ENCODE measurements around the gene ADGRG6. TPM values are rescaled to one million over a fixed set of nuclear protein-coding genes. Genes with fewer than 3 reads are reported as not detected.

The ADGRG6 gene
- total and polyA plus RNA-seq, 8 donors = 1.1 to 102 (median 8.9) TPM

DNA sequence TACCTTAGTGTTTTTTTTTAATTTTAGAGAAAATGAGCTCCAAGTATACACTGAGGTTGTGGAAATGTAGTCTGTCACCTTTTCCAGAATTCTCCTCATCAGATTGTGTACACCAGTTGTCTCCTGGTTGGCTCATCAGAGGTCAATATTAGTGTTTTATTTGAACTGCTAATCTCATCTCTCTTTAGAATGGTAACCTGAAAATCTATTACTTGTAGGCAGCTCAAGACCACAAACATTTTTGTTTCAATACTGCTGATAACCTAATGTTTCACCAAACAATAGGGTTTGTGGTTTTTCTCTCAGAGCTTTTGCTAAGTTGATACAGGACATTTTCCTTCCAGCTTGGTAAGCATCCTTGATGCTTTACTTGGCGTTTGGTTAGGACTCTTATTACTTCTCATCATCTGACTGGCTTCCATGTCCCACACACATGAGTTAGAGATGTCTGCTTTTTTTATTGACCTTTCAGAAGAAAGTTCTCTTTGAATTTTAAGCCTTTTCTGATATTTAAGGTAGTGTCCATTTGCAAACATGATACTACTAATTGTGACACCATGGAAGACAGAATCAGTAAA lies 15.1 kb downstream of the ADGRG6 start:
- H3K4me1 ChIP-seq = no peaks in the 10 kb centered on the region
- DNase-seq = no peak
- TF ChIP-seq POLR2AphosphoS5 (IDR thresholded peaks at IDR 0.05) (no peak), POLR2A (IDR thresholded peaks at IDR 0.05) (no peak), EP300 (IDR thresholded peaks at IDR 0.05) (no peak)
- TF ChIP-seq, protein P1, sequence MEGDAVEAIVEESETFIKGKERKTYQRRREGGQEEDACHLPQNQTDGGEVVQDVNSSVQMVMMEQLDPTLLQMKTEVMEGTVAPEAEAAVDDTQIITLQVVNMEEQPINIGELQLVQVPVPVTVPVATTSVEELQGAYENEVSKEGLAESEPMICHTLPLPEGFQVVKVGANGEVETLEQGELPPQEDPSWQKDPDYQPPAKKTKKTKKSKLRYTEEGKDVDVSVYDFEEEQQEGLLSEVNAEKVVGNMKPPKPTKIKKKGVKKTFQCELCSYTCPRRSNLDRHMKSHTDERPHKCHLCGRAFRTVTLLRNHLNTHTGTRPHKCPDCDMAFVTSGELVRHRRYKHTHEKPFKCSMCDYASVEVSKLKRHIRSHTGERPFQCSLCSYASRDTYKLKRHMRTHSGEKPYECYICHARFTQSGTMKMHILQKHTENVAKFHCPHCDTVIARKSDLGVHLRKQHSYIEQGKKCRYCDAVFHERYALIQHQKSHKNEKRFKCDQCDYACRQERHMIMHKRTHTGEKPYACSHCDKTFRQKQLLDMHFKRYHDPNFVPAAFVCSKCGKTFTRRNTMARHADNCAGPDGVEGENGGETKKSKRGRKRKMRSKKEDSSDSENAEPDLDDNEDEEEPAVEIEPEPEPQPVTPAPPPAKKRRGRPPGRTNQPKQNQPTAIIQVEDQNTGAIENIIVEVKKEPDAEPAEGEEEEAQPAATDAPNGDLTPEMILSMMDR (IDR thresholded peaks at IDR 0.05) = no peak
- no peak overlapping the region for H3K27ac ChIP-seq
- 21 to 48% (median 41%) methylated on average over 1 of the region's 1 CpG for WGBS, 5 donors
- no peaks in the 10 kb centered on the region for H3K27me3 ChIP-seq
- no peak overlapping the region for H3K4me3 ChIP-seq
- intact Hi-C loops (cut with DNase I; ENCODE audit: low total_unique reads) = no loop called here
- H3K9me3 ChIP-seq = no peaks in the 10 kb centered on the region
- no peaks in the 10 kb centered on the region for H3K36me3 ChIP-seq

DNA sequence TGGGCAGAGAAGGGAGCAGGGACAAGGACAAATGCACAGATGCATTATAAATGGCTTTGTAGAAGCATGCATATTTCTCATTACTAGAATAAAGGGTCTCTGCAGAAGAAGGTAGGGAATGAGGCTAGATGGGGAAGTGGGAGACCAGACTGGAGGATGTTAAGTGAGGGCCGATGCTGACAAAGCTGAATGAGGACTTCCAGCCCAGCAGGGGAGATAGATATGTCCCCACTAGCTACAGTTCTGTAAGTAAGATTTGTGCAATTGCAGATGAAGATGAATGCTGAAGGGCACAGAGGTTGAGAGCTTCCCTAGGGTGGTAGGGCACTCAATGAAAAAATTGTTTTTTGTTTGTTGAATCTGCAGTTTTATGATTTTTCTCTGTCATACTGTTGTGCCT lies 16.9 kb downstream of the ADGRG6 start:
- no peak for DNase-seq
- TF ChIP-seq, protein P1 (IDR thresholded peaks at IDR 0.05) = no peak
- TF ChIP-seq POLR2AphosphoS5 (IDR thresholded peaks at IDR 0.05) = no peak
- TF ChIP-seq EP300 (IDR thresholded peaks at IDR 0.05) = no peak
- no peak for TF ChIP-seq POLR2A (IDR thresholded peaks at IDR 0.05)
- Histone ChIP-seq H3K27ac (no peak overlapping the region), H3K27me3 (no peaks in the 10 kb centered on the region), H3K4me1 (no peaks in the 10 kb centered on the region), H3K4me3 (no peak overlapping the region), H3K9me3 (no peaks in the 10 kb centered on the region), H3K36me3 (no peaks in the 10 kb centered on the region)
- intact Hi-C loops (cut with DNase I; ENCODE audit: low total_unique reads) = no loop called here
- 75 to 93% (median 90%) methylated on average over 1 of the region's 1 CpG for WGBS, 5 donors

DNA sequence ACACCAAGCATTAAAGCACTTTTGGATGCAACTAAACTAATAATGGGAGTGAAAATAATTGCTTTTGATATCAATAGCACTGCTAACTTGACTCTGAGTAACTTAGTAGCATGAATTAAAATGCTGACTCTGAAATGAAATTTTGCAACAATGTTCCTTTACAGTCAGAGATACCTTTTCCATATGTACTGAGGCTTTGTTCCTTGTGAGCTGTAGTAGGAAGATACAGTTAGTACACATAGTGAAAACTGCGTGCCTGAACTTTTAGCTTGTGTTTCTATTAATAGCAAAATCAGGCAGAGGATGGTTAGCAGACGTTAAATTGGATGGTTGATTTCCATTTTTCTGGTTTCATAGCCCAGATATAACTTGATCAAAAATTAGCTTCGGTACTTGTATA lies 18.6 kb downstream of the ADGRG6 start:
- no peaks in the 10 kb centered on the region for H3K36me3 ChIP-seq
- no peak overlapping the region for H3K27ac ChIP-seq
- 70 to 83% (median 80%) methylated on average over 3 of the region's 3 CpGs for whole genome bisulfite sequencing, 5 donors
- no peaks in the 10 kb centered on the region for H3K9me3 ChIP-seq
- no peak for DNase-seq
- no peaks in the 10 kb centered on the region for H3K27me3 ChIP-seq
- H3K4me1 ChIP-seq = no peaks in the 10 kb centered on the region
- TF ChIP-seq POLR2A (IDR thresholded peaks at IDR 0.05) (no peak), POLR2AphosphoS5 (IDR thresholded peaks at IDR 0.05) (no peak), EP300 (IDR thresholded peaks at IDR 0.05) (no peak)
- TF ChIP-seq, protein P1 (IDR thresholded peaks at IDR 0.05) = no peak
- H3K4me3 ChIP-seq = no peak overlapping the region
- intact Hi-C loops (cut with DNase I; ENCODE audit: low total_unique reads) = no loop called here

DNA sequence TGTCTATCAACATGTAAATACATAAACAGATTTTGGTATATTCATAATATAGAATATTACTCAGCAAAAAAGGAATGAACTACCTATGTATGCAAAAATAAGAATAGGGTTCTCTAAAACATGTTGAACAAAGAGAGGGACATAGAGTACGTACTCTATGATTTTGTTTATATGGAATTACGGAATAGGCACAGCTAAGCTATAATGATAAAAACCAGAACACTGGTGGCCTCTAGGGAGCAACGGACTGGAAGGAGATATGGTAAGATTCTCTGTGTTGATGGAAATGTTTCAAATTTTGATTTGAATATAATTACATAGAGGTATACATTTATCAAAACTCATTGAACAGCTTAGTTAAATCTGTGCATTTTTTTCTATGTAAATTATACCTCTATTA lies 19.6 kb downstream of the ADGRG6 start:
- no peak overlapping the region for H3K4me3 ChIP-seq
- peaks cover 0 to under 1% (median 0%) of the 10 kb centered on the region in 4 donors for H3K4me1 ChIP-seq
- H3K9me3 ChIP-seq = no peaks in the 10 kb centered on the region
- no peak for TF ChIP-seq POLR2A (IDR thresholded peaks at IDR 0.05)
- TF ChIP-seq POLR2AphosphoS5 (IDR thresholded peaks at IDR 0.05) = no peak
- no peak for TF ChIP-seq EP300 (IDR thresholded peaks at IDR 0.05)
- TF ChIP-seq, protein P1 (IDR thresholded peaks at IDR 0.05) = no peak
- no peaks in the 10 kb centered on the region for H3K36me3 ChIP-seq
- intact Hi-C loops (cut with DNase I; ENCODE audit: low total_unique reads) = no loop called here
- no peak overlapping the region for H3K27ac ChIP-seq
- DNase-seq = no peak
- no peaks in the 10 kb centered on the region for H3K27me3 ChIP-seq
- WGBS, 5 donors = 55 to 89% (median 82%) methylated on average over 3 of the region's 3 CpGs
